GM12878 (cell line): Measurements from ENCODE around the gene ZNF615. TPM values are rescaled to one million over a fixed set of nuclear protein-coding genes. Genes with fewer than 3 reads are reported as not detected.

ENCODE experiments used
- ATAC-seq: fragments of 200-7000 bp; cut with Tn5 transposase; 3 replicates; pipeline ENCODE4 v1.9.1; 2020; ENCODE audit warnings: mild to moderate bottlenecking, moderate library complexity
- BruUV-seq: library from RNA; stranded (reverse); fragments of 400-500 nt; replicated peaks from 2 replicates; lab custom pipeline; 2021; lab: Mats Ljungman, UMichigan
- CTCF ChIA-PET: fragments of 300-600 bp; sonication (Branson Sonifier 250); formaldehyde crosslinking; extraction: SDS; loops from one replicate; lab custom pipeline; 2021; ENCODE audit warnings: inconsistent platforms; lab: Yijun Ruan, JAX
- POLR2A ChIA-PET: fragments of 350-600 bp; formaldehyde crosslinking; extraction: SDS; loops from one replicate; lab custom pipeline; 2021; ENCODE audit warnings: inconsistent platforms; lab: Charles Lee
- RAD21 ChIA-PET: fragments of 300-600 bp; sonication (Branson Sonifier 250); formaldehyde crosslinking; loops from one replicate; lab custom pipeline; 2023; ENCODE audit warnings: antibody characterized with exemption; ENCODE audit not compliant: unreplicated experiment; lab: Charles Lee
- SMC1A ChIA-PET: fragments of 300-600 bp; sonication (Branson Sonifier 250); formaldehyde crosslinking; loops from one replicate; lab custom pipeline; 2023; ENCODE audit not compliant: unreplicated experiment, uncharacterized antibody; lab: Charles Lee
- DNase-seq: peaks from one replicate; pipeline ENCODE4 v3.0.0-alpha.2; 2011; ENCODE audit warnings: low read depth, low spot score
- FAIRE-seq: peaks from 3 replicates; lab custom pipeline; 2011; peaks lifted over from hg19 to GRCh38; lab: Jason Lieb, UNC
- H2AFZ ChIP-seq: 2 replicates; pipeline ENCODE4 v1.6.0; 2011; ENCODE audit warnings: low read depth, low read length, control low read depth; ENCODE audit not compliant: control insufficient read depth
- H3K27ac ChIP-seq: 2 replicates; pipeline ENCODE4 v1.5.1; 2011; ENCODE audit warnings: control low read depth; ENCODE audit not compliant: control insufficient read depth, insufficient read depth
- H3K27me3 ChIP-seq, 2 experiments: replicated peaks in 1 of 2; 2 replicates each; pipeline versions ENCODE4 v1.6.0 to v1.6.1; 2011; ENCODE audit warnings: low read length in 1 of 2; ENCODE audit not compliant: control insufficient read depth in 2 of 2, insufficient read depth in 2 of 2
- H3K36me3 ChIP-seq, 2 experiments: 2 replicates each; pipeline ENCODE4 v1.5.1; 2011; ENCODE audit warnings: low read length in 1 of 2; ENCODE audit not compliant: control insufficient read depth in 2 of 2, insufficient read depth in 2 of 2
- H3K4me1 ChIP-seq: 2 replicates; pipeline ENCODE4 v1.6.1; 2011; ENCODE audit warnings: mild to moderate bottlenecking, low read length, moderate library complexity, mixed read lengths; ENCODE audit not compliant: control insufficient read depth, insufficient read depth
- H3K4me2 ChIP-seq: 2 replicates; pipeline ENCODE4 v1.6.0; 2011; ENCODE audit warnings: control low read depth; ENCODE audit not compliant: control insufficient read depth, insufficient read depth
- H3K4me3 ChIP-seq: fragments of 200-600 bp; sonication (generic); 2 replicates; pipeline ENCODE4 v1.5.1; 2016
- H3K79me2 ChIP-seq: 2 replicates; pipeline ENCODE4 v1.6.0; 2011; ENCODE audit warnings: low read length; ENCODE audit not compliant: control insufficient read depth, insufficient read depth
- H3K9ac ChIP-seq: 2 replicates; pipeline ENCODE4 v1.8.0; 2011; ENCODE audit warnings: low read length, control low read depth, mixed read lengths; ENCODE audit not compliant: control insufficient read depth, insufficient read depth
- H3K9me3 ChIP-seq: replicated peaks from 3 replicates; pipeline ENCODE4 v1.5.1; 2011; ENCODE audit warnings: mild to moderate bottlenecking, low read length; ENCODE audit not compliant: control insufficient read depth, insufficient read depth
- H4K20me1 ChIP-seq: 2 replicates; pipeline ENCODE4 v1.6.0; 2011; ENCODE audit not compliant: control insufficient read depth, insufficient read depth
- ASH2L ChIP-seq: fragments of 300-600, 200-600 bp; sonication (generic); IDR thresholded peaks from 2 replicates; pipeline ENCODE4 v1.6.1; 2017; ENCODE audit warnings: low read depth, mild to moderate bottlenecking, borderline replicate concordance
- BCL11A ChIP-seq: IDR thresholded peaks from 2 replicates; pipeline ENCODE4 v1.6.1; 2011; ENCODE audit warnings: low read depth, low read length
- CBX3 ChIP-seq: fragments of 200-600 bp; sonication (generic); IDR thresholded peaks from 2 replicates; pipeline ENCODE4 v1.6.1; 2016; ENCODE audit warnings: low read depth, borderline replicate concordance
- CEBPB ChIP-seq, 2 experiments: fragments of 150-350 bp in 1 of 2; IDR thresholded peaks; 2 replicates each; pipeline ENCODE4 v1.6.1; 2012 to 2014; ENCODE audit warnings: low read depth in 2 of 2, low read length in 2 of 2, borderline replicate concordance in 1 of 2, inconsistent platforms in 1 of 2
- CHD2 ChIP-seq: IDR thresholded peaks from 2 replicates; pipeline ENCODE4 v1.6.1; 2011; ENCODE audit warnings: low read depth, low read length, improper control_type of control experiment, borderline replicate concordance
- DPF2 ChIP-seq: fragments of 450-650 bp; IDR thresholded peaks from 2 replicates; pipeline ENCODE4 v1.6.1; 2017; ENCODE audit warnings: mild to moderate bottlenecking
- HDAC2 ChIP-seq: fragments of 200-600 bp; sonication (generic); IDR thresholded peaks from 2 replicates; pipeline ENCODE4 v1.6.1; 2017
- IRF3 ChIP-seq: fragments of 450-650 bp; IDR thresholded peaks from 2 replicates; pipeline ENCODE4 v1.6.1; 2014; ENCODE audit warnings: mild to moderate bottlenecking
- JUNB ChIP-seq: IDR thresholded peaks from 2 replicates; pipeline ENCODE4 v1.6.1; 2016; ENCODE audit warnings: antibody characterized with exemption, mild to moderate bottlenecking
- MYB ChIP-seq: fragments of 150-350 bp; IDR thresholded peaks from 2 replicates; pipeline ENCODE4 v1.6.1; 2014; ENCODE audit warnings: mild to moderate bottlenecking, low read depth, low read length, borderline replicate concordance
- NBN ChIP-seq: fragments of 450-650 bp; IDR thresholded peaks from 2 replicates; pipeline ENCODE4 v1.6.1; 2016
- NFIC ChIP-seq: IDR thresholded peaks from 2 replicates; pipeline ENCODE4 v1.6.1; 2012; ENCODE audit warnings: low read depth, mild to moderate bottlenecking, inconsistent platforms, low read length, moderate library complexity
- RAD51 ChIP-seq: fragments of 450-650 bp; IDR thresholded peaks from 2 replicates; pipeline ENCODE4 v1.6.1; 2016; ENCODE audit warnings: moderate library complexity, mild to moderate bottlenecking, inconsistent platforms
- REST ChIP-seq: IDR thresholded peaks from 2 replicates; pipeline ENCODE4 v1.6.1; 2012; ENCODE audit warnings: mild to moderate bottlenecking, low read depth, low read length
- SRF ChIP-seq, 2 experiments: IDR thresholded peaks; 2 replicates each; pipeline ENCODE4 v1.6.1; 2011; ENCODE audit warnings: low read depth in 2 of 2, low read length in 2 of 2, mild to moderate bottlenecking in 1 of 2, moderate library complexity in 1 of 2
- TAF1 ChIP-seq: IDR thresholded peaks from 2 replicates; pipeline ENCODE4 v1.6.1; 2011; ENCODE audit warnings: mild to moderate bottlenecking, low read depth, low read length, borderline replicate concordance
- TCF3 ChIP-seq: IDR thresholded peaks from 2 replicates; pipeline ENCODE4 v1.6.1; 2012; ENCODE audit warnings: low read depth, mild to moderate bottlenecking, low read length, borderline replicate concordance; ENCODE audit not compliant: insufficient read depth
- WGBS: methylation state at CpG from one replicate; pipeline ENCODE4 v1.1.6; 2016; ENCODE audit warnings: low lambda C conversion rate; ENCODE audit not compliant: insufficient replicate concordance, insufficient coverage; ENCODE audit errors: missing lambda C conversion rate; 5-methylcytosine and 5-hydroxymethylcytosine counted together
- in situ Hi-C: fragments of 300-500 bp; cut with MboI; formaldehyde crosslinking; loops from 9 replicates; pipeline ENCODE4 v1.14.3; 2018; ENCODE audit warnings: mixed read lengths
- intact Hi-C: fragments of 100-400 bp; cut with micrococcal nuclease; formaldehyde crosslinking; loops from one replicate; pipeline ENCODE4 v1.14.2; 2022; ENCODE audit not compliant: unreplicated experiment
- polyA plus RNA-seq, 11 experiments: library from polyadenylated mRNA; depleted of rRNA in 4 of 11; unstranded in 6 of 11; stranded (reverse) in 5 of 11; fragments of >200 nt; fragmentation: Nextera tagmentation in 4 of 11; fragmentation: Illumina TruSeq in 1 of 11; extraction: Ambion mirVana in 4 of 11; extraction: Trizol in 1 of 11; gene quantifications; 1 replicate in 1 of 11; 2 replicates in 10 of 11; pipeline versions ENCODE4 v1.2.1 to v1.2.3, GENCODE V29; 2011 to 2016; ENCODE audit warnings: inconsistent platforms in 2 of 11, missing spikeins in 2 of 11, low read depth in 1 of 11
- total RNA-seq, 4 experiments: library from RNA; depleted of rRNA in 3 of 4; stranded (reverse); fragments of >200 nt in 3 of 4; fragmentation: Illumina TruSeq in 1 of 4; extraction: Trizol in 1 of 4; gene quantifications; 2 replicates each; pipeline versions ENCODE4 v1.2.1 to v1.2.3, GENCODE V29; 2013 to 2021
- TF ChIP-seq, protein P1 (sequence below): fragments of 450-650 bp; formaldehyde crosslinking; IDR thresholded peaks from 2 replicates; pipeline ENCODE4 v1.4.0; 2020; ENCODE audit warnings: mild to moderate bottlenecking, moderate library complexity

ZNF615 gene
- total and polyA plus RNA-seq, 10 of the 15 experiments (the other 5 are each of a cell fraction or from before 2014, with no cell fraction given) = 1.7 to 7.2 (median 4.2) TPM

DNA sequence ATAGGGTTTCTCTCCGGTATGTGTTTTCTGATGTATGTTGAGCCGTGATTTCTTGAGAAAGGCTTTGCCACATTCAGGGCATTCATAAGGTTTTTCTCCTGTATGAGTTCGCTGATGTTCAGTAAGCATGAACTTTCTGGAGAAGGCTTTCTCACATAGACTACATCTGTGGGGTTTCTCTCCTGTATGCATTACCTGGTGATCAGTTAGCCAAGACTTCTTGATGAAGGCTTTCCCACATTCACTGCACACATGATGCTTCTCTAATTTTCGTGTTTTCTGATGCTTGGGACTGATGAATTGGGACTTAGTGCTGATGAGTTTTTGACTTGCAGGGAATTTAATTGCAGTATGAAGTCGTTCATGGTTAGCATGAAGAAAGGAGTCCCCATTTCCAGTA, 42.4 kb downstream of the ZNF615 start:
- H4K20me1 ChIP-seq = no peaks in the 10 kb centered on the region
- ATAC-seq (no peak), FAIRE-seq (no peak), DNase-seq (no peak)
- POLR2A ChIA-PET = no interaction called here
- H3K9me3 ChIP-seq = peaks cover 33% of the 10 kb centered on the region
- no peaks in the 10 kb centered on the region for H3K27me3 ChIP-seq
- SMC1A ChIA-PET = no interaction called here
- no peak for TF ChIP-seq HDAC2
- TF ChIP-seq BCL11A = no peak
- no peak for TF ChIP-seq RAD51
- no peak for TF ChIP-seq JUNB
- TF ChIP-seq REST = no peak
- TF ChIP-seq DPF2 = no peak
- no peak for TF ChIP-seq NFIC
- TF ChIP-seq CBX3 = no peak
- no peak for TF ChIP-seq MYB
- TF ChIP-seq NBN = no peak
- no peak for TF ChIP-seq ASH2L
- TF ChIP-seq IRF3 = no peak
- no peak for TF ChIP-seq SRF (IDR thresholded peaks at IDR 0.05; ENCODE audit: low read depth in 2 of 2, low read length in 2 of 2)
- no peak for TF ChIP-seq CHD2
- no peak for TF ChIP-seq CEBPB (IDR thresholded peaks at IDR 0.05; ENCODE audit: borderline replicate concordance in 1 of 2, low read depth in 2 of 2, low read length in 2 of 2)
- TF ChIP-seq TAF1 = no peak
- TF ChIP-seq TCF3 = no peak
- TF ChIP-seq, protein P1, sequence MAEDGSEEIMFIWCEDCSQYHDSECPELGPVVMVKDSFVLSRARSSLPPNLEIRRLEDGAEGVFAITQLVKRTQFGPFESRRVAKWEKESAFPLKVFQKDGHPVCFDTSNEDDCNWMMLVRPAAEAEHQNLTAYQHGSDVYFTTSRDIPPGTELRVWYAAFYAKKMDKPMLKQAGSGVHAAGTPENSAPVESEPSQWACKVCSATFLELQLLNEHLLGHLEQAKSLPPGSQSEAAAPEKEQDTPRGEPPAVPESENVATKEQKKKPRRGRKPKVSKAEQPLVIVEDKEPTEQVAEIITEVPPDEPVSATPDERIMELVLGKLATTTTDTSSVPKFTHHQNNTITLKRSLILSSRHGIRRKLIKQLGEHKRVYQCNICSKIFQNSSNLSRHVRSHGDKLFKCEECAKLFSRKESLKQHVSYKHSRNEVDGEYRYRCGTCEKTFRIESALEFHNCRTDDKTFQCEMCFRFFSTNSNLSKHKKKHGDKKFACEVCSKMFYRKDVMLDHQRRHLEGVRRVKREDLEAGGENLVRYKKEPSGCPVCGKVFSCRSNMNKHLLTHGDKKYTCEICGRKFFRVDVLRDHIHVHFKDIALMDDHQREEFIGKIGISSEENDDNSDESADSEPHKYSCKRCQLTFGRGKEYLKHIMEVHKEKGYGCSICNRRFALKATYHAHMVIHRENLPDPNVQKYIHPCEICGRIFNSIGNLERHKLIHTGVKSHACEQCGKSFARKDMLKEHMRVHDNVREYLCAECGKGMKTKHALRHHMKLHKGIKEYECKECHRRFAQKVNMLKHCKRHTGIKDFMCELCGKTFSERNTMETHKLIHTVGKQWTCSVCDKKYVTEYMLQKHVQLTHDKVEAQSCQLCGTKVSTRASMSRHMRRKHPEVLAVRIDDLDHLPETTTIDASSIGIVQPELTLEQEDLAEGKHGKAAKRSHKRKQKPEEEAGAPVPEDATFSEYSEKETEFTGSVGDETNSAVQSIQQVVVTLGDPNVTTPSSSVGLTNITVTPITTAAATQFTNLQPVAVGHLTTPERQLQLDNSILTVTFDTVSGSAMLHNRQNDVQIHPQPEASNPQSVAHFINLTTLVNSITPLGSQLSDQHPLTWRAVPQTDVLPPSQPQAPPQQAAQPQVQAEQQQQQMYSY (CRISPR knock-in tag) = no peak
- peaks cover 14 to 37% of the 10 kb centered on the region in 2 experiments for H3K36me3 ChIP-seq
- no peaks in the 10 kb centered on the region for H3K4me1 ChIP-seq
- RAD21 ChIA-PET = no interaction called here
- intact Hi-C loops (no loop called here), in situ Hi-C loops (no loop called here)
- no peak overlapping the region for H3K27ac ChIP-seq
- H3K9ac ChIP-seq = no peak overlapping the region
- no peak overlapping the region for H3K4me3 ChIP-seq
- CTCF ChIA-PET = interaction anchor here (0.5 kb wide), 1 partner anchor 282 kb away, joined by 3 read pairs; no protein-coding TSS in a partner anchor
- H3K4me2 ChIP-seq = no peak overlapping the region
- no peak overlapping the region for H2AFZ ChIP-seq
- TSS peak; percentile 37 for BruUV-seq
- H3K79me2 ChIP-seq = no peaks in the 10 kb centered on the region
- whole genome bisulfite sequencing = 95% methylated on average over 5 of the region's 5 CpGs
